Activated naive CD8-positive, alpha-beta T cell (primary cell): ENCODE measurements around the gene ILF3.

ENCODE experiments used
- H3K27ac Mint-ChIP-seq: one replicate; pipeline ENCODE4 v1.8.0; 2021; ENCODE audit warnings: mixed read lengths
- H3K27me3 Mint-ChIP-seq: one replicate; pipeline ENCODE4 v1.8.0; 2021; ENCODE audit warnings: mixed read lengths
- H3K36me3 Mint-ChIP-seq: one replicate; pipeline ENCODE4 v1.8.0; 2021; ENCODE audit warnings: mixed read lengths
- H3K4me1 Mint-ChIP-seq: one replicate; pipeline ENCODE4 v1.8.0; 2021; ENCODE audit warnings: low read depth, mixed read lengths
- H3K4me3 Mint-ChIP-seq: one replicate; pipeline ENCODE4 v1.8.0; 2021; ENCODE audit warnings: mild to moderate bottlenecking, mixed read lengths
- H3K9me3 Mint-ChIP-seq: one replicate; pipeline ENCODE4 v1.8.0; 2021; ENCODE audit warnings: low read depth, mixed read lengths

The ILF3 gene

GRCh38 chr19:10692673-10693264 is 38.6 kb downstream of the ILF3 start:
- peaks cover 7% of the 10 kb centered on the region for H3K36me3 Mint-ChIP-seq
- no peak overlapping the region for H3K4me3 Mint-ChIP-seq
- no peaks in the 10 kb centered on the region for H3K9me3 Mint-ChIP-seq
- H3K27ac Mint-ChIP-seq = no peak overlapping the region
- peaks cover 18% of the 10 kb centered on the region for H3K4me1 Mint-ChIP-seq
- peaks cover 2% of the 10 kb centered on the region for H3K27me3 Mint-ChIP-seq

- peak overlapping the region; percentile 83 for H3K4me3 Mint-ChIP-seq
- H3K27me3 Mint-ChIP-seq = peaks cover 4% of the 10 kb centered on the region
Measured at GRCh38 chr19:10694706-10695307, 40.7 kb downstream of the ILF3 start.

GRCh38 chr19:10695401-10696398 is 41.6 kb downstream of the ILF3 start:
- Mint-ChIP-seq H3K9me3 (no peaks in the 10 kb centered on the region), H3K27me3 (peaks cover 4% of the 10 kb centered on the region), H3K36me3 (peaks cover 4% of the 10 kb centered on the region), H3K27ac (peak overlapping the region; percentile 2), H3K4me1 (peaks cover 18% of the 10 kb centered on the region), H3K4me3 (peak overlapping the region; percentile 83)

More at GRCh38 chr19:10694706-10695307, 40.7 kb downstream of the ILF3 start:
- H3K4me1 Mint-ChIP-seq = peaks cover 18% of the 10 kb centered on the region
- H3K27ac Mint-ChIP-seq = no peak overlapping the region
- H3K36me3 Mint-ChIP-seq = peaks cover 4% of the 10 kb centered on the region
- H3K9me3 Mint-ChIP-seq = no peaks in the 10 kb centered on the region

- H3K4me1 Mint-ChIP-seq = peaks cover 23% of the 10 kb centered on the region
- peaks cover 2% of the 10 kb centered on the region for H3K36me3 Mint-ChIP-seq
- H3K9me3 Mint-ChIP-seq = no peaks in the 10 kb centered on the region
- H3K27me3 Mint-ChIP-seq = peaks cover 4% of the 10 kb centered on the region
- H3K4me3 Mint-ChIP-seq = peak overlapping the region; percentile 7
- no peak overlapping the region for H3K27ac Mint-ChIP-seq
Measured at GRCh38 chr19:10699650-10700335, 45.6 kb downstream of the ILF3 start.

GRCh38 chr19:10701955-10702525 is 47.9 kb downstream of the ILF3 start:
- peaks cover 2% of the 10 kb centered on the region for H3K27me3 Mint-ChIP-seq
- H3K4me1 Mint-ChIP-seq = peaks cover 7% of the 10 kb centered on the region
- no peaks in the 10 kb centered on the region for H3K9me3 Mint-ChIP-seq
- H3K27ac Mint-ChIP-seq = peak overlapping the region; percentile 86
- peaks cover 2% of the 10 kb centered on the region for H3K36me3 Mint-ChIP-seq
- H3K4me3 Mint-ChIP-seq = peak overlapping the region; percentile 93

GRCh38 chr19:10706990-10707389 is 52.8 kb downstream of the ILF3 start:
- H3K36me3 Mint-ChIP-seq = peaks cover 2% of the 10 kb centered on the region
- no peak overlapping the region for H3K27ac Mint-ChIP-seq
- H3K9me3 Mint-ChIP-seq = no peaks in the 10 kb centered on the region
- H3K4me3 Mint-ChIP-seq = no peak overlapping the region
- H3K27me3 Mint-ChIP-seq = no peaks in the 10 kb centered on the region
- peaks cover 4% of the 10 kb centered on the region for H3K4me1 Mint-ChIP-seq

DNA sequence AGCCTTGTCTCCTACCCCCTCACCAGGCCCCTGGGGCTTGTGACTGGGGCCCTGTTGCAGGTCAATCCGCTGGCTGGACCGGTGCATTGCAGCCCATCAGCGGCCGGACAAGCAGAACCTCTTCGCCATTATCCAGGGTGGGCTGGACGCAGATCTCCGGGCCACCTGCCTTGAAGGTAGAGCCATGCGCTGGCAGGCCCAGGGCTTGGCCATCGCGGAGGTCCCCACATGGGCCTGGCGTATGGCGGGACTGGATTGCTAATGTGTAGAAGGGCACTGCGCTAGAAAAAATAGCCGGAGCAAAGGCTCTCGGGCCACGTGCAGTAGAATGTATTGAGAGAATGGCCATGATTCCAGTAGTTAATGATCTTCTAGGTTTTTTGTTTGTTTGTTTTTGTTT is 53.3 kb downstream of the ILF3 start:
- H3K9me3 Mint-ChIP-seq = no peaks in the 10 kb centered on the region
- H3K4me3 Mint-ChIP-seq = no peak overlapping the region
- no peak overlapping the region for H3K27ac Mint-ChIP-seq
- H3K36me3 Mint-ChIP-seq = no peaks in the 10 kb centered on the region
- no peaks in the 10 kb centered on the region for H3K27me3 Mint-ChIP-seq
- no peaks in the 10 kb centered on the region for H3K4me1 Mint-ChIP-seq

GRCh38 chr19:10708291-10708690 is 54.1 kb downstream of the ILF3 start:
- H3K27me3 Mint-ChIP-seq = no peaks in the 10 kb centered on the region
- no peak overlapping the region for H3K27ac Mint-ChIP-seq
- no peak overlapping the region for H3K4me3 Mint-ChIP-seq
- H3K36me3 Mint-ChIP-seq = no peaks in the 10 kb centered on the region
- H3K4me1 Mint-ChIP-seq = no peaks in the 10 kb centered on the region
- no peaks in the 10 kb centered on the region for H3K9me3 Mint-ChIP-seq

DNA sequence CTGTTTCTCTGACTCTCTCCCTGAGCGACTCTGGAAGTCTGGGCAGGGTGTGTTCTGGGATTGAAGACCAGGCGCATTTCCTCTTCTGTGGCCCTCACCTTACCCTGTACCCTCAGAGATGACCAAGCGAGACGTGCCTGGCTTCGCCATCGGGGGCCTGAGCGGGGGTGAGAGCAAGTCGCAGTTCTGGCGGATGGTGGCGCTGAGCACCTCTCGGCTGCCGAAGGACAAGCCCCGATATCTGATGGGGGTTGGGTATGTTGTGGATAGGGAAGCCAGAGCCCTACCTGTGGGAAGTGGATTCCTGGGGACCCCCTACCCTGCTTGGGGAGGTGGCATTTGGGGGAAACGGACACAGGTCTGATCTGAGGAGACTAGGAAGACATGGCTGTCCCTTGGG is 57.9 kb downstream of the ILF3 start:
- peaks cover 4% of the 10 kb centered on the region for H3K36me3 Mint-ChIP-seq
- peaks cover 4% of the 10 kb centered on the region for H3K4me1 Mint-ChIP-seq
- H3K27ac Mint-ChIP-seq = no peak overlapping the region
- no peak overlapping the region for H3K4me3 Mint-ChIP-seq
- H3K27me3 Mint-ChIP-seq = no peaks in the 10 kb centered on the region
- H3K9me3 Mint-ChIP-seq = no peaks in the 10 kb centered on the region

DNA sequence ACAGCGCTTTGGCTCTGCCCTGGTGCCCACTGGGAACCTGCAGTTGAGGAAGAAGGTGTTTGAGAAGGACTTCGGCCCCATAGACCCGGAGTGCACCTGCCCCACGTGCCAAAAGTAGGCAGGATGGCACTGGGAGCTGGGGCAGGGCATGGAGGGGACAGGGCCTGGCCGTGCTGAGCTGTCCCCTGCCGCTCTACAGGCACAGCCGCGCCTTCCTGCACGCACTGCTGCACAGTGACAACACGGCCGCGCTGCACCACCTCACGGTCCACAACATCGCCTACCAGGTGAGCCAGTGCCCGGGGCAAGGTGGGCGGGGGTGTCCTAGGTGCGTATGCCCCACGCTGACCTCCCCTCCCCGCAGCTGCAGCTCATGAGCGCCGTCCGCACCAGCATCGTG is 58.6 kb downstream of the ILF3 start:
- Mint-ChIP-seq H3K27ac (no peak overlapping the region), H3K4me3 (no peak overlapping the region), H3K27me3 (no peaks in the 10 kb centered on the region), H3K36me3 (peaks cover 4% of the 10 kb centered on the region), H3K4me1 (peaks cover 7% of the 10 kb centered on the region), H3K9me3 (no peaks in the 10 kb centered on the region)

DNA sequence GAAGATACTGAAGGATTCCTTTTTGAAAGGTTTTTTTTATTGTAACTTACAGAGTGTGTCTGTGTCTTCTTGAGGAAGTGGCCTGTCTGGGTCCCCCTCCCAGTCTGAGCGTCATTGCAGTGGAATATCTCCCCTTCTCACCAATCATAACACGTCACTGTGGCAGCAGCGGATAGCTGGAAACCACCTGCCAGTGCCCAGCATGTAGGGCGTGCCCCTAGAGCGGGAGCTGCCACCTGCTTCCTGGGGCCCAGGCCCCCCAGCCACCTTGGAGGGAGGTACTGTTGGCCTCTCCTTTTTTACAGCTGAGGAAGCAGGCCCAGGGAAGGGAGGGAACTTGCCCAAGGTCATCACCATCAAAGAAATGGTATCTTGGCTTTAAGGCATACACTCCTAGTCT is 59.2 kb downstream of the ILF3 start:
- Mint-ChIP-seq H3K9me3 (no peaks in the 10 kb centered on the region), H3K4me1 (peaks cover 7% of the 10 kb centered on the region), H3K27me3 (no peaks in the 10 kb centered on the region), H3K36me3 (peaks cover 4% of the 10 kb centered on the region), H3K27ac (no peak overlapping the region), H3K4me3 (no peak overlapping the region)

- Mint-ChIP-seq H3K4me1 (peaks cover 30% of the 10 kb centered on the region), H3K9me3 (no peaks in the 10 kb centered on the region)
Measured at GRCh38 chr19:10717054-10717355, 62.9 kb downstream of the ILF3 start.

DNA sequence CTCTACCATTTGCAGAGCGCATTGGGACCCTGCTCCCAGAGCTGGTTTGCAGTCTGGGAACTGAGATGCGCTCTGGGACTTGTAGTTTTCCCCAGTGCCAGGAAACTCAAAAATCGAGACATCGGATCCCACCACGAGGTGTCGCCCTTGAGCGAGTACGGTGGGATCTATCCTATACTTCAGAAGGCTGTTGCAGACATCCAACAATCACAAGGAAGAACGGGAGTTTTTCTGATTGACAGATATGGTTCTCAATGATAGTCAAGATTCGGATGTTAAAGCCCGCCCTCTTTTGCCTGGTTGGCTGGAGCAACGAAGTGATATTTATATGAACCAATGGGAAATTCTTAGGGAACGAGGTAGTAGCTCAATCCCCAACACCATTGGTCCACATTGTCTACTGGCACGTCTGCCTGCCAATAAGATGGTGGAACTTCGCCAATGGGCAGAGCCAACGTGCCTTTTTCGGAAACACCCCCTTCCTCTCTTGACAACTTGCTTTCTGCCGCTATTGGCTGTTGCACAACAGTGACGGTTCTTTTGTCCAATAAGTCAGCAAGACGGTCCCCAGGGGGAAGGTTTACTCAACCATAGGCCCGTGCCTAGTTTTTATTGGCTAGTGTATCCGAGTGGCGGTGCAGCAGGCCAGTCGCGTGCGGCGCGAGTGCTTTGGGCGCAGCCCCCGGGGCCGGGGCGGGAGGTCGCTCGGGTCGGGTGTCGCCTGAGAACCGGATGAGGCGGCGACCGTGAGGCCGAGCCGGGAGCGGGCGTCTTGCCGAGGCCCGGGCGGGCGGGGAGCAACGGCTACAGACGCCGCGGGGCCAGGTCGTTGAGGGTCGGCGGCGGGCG is 63.4 kb downstream of the ILF3 start, which contains the start of gene DNM2:
Gene DNM2 (plus strand): TSS at position 724 of the 849 bp plus-strand sequence. CDS start 164 bp downstream, outside the sequence.
- H3K9me3 Mint-ChIP-seq = no peaks in the 10 kb centered on the region

More at GRCh38 chr19:10717054-10717355, 62.9 kb downstream of the ILF3 start:
- H3K36me3 Mint-ChIP-seq = peaks cover 4% of the 10 kb centered on the region
- H3K27me3 Mint-ChIP-seq = no peaks in the 10 kb centered on the region
- H3K27ac Mint-ChIP-seq = peak overlapping the region; percentile 91
- H3K4me3 Mint-ChIP-seq = peak overlapping the region; percentile 78

More for the DNA sequence above, 63.4 kb downstream of the ILF3 start, which contains the start of gene DNM2:
- H3K4me3 Mint-ChIP-seq = peak within 1 kb of the TSS; percentile 96
- no peaks in the 10 kb centered on the region for H3K27me3 Mint-ChIP-seq
- peaks cover 32% of the 10 kb centered on the region for H3K4me1 Mint-ChIP-seq
- H3K27ac Mint-ChIP-seq = peak within 1 kb of the TSS; percentile 91
- H3K36me3 Mint-ChIP-seq = peaks cover 4% of the 10 kb centered on the region
